ENCODE results near the gene AFAP1. TPM values are rescaled to one million over a fixed set of nuclear protein-coding genes. Genes with fewer than 3 reads are reported as not detected.
"Not testable (repeated sequence)": the region's sequence is repeated elsewhere in the genome, so short reads cannot be mapped to it uniquely, and the experiment has no call there.

Gene AFAP1
- total RNA-seq, 1 donor from 2014 or later, result 31.9 TPM

DNA sequence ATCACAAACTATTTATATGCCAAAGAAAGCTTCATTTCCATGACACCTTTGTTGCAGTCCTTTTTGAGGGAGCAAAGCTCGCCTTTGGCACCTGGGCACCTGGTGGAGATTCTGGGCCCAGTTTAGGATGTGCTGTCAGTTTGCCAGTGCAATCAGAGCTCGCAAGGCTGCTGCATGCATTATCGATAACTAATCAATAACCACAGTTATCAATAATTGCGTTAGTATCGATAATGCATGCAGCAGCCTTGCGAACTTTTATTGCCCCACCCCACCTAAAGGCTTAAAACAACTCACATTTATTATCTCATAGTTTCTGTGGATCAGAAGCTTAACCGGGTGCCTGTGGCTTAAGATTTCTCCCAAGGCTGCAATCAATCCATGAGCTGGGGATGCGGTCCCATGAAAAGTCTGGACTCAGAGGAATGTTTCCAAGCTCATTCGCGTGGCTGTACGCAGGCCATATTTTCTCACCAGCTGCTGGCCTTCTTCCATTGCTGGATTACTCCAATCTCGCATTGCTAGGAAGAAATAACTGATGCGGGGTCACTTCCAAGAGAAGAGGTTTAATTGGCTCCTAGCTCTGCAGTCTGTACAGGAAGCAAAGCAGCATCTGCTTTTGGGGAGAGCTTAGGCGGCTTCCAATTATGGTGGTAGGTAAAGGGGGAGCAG lies 6.2 kb upstream of the AFAP1 start:
- DNase-seq (ENCODE audit: low spot score, unreplicated experiment), result no peak
- peaks cover 27% of the 10 kb centered on the region for H3K4me1 Mint-ChIP-seq (ENCODE audit: low read depth)
- no peaks in the 10 kb centered on the region for H3K36me3 Mint-ChIP-seq (ENCODE audit: insufficient read depth)
- no peaks in the 10 kb centered on the region for H3K9me3 Mint-ChIP-seq (ENCODE audit: low read depth)
- H3K27me3 Mint-ChIP-seq, result peaks cover 14% of the 10 kb centered on the region
- TF ChIP-seq, protein P1, sequence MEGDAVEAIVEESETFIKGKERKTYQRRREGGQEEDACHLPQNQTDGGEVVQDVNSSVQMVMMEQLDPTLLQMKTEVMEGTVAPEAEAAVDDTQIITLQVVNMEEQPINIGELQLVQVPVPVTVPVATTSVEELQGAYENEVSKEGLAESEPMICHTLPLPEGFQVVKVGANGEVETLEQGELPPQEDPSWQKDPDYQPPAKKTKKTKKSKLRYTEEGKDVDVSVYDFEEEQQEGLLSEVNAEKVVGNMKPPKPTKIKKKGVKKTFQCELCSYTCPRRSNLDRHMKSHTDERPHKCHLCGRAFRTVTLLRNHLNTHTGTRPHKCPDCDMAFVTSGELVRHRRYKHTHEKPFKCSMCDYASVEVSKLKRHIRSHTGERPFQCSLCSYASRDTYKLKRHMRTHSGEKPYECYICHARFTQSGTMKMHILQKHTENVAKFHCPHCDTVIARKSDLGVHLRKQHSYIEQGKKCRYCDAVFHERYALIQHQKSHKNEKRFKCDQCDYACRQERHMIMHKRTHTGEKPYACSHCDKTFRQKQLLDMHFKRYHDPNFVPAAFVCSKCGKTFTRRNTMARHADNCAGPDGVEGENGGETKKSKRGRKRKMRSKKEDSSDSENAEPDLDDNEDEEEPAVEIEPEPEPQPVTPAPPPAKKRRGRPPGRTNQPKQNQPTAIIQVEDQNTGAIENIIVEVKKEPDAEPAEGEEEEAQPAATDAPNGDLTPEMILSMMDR (IDR thresholded peaks at IDR 0.05; ENCODE audit: unreplicated experiment), result no peak
- no peak overlapping the region for H3K27ac Mint-ChIP-seq
- H3K4me3 Mint-ChIP-seq (ENCODE audit: low read depth), result no peak overlapping the region

DNA sequence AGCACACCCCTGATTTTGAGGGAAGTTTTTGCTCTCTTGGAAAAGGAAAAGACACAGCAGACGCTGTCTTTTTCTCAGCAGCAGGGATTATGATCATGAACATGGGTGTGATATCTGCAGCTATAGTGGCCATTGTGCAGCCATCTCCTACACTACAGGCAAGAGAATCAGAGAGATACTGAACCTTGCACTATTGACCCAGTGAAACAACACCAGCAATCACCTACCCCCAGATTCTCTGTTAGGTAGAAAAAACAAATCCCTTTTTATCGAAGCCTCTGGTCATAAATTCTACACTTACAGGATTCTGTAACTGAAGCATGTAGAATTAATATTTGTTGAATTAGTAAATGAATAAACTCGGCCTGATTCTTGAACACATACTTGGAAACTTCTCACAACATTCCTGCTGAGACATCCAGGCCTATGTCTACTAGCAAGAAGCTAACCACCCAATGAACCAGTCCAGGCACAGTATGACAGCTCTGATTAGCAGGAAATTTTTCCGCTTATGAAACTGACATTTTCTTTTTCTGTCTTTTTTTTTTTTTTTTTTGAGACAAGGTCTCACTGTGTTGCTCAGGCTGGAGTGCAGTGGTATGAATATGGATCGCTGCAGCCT lies 5.0 kb upstream of the AFAP1 start:
- H3K27me3 Mint-ChIP-seq, result peaks cover 11% of the 10 kb centered on the region
- no peak overlapping the region for H3K4me3 Mint-ChIP-seq (ENCODE audit: low read depth)
- TF ChIP-seq, protein P1 (IDR thresholded peaks at IDR 0.05; ENCODE audit: unreplicated experiment), result no peak
- peak overlapping the region; percentile 84 for H3K27ac Mint-ChIP-seq
- H3K36me3 Mint-ChIP-seq (ENCODE audit: insufficient read depth), result no peaks in the 10 kb centered on the region
- H3K4me1 Mint-ChIP-seq (ENCODE audit: low read depth), result peaks cover 28% of the 10 kb centered on the region
- no peaks in the 10 kb centered on the region for H3K9me3 Mint-ChIP-seq (ENCODE audit: low read depth)
- no peak for DNase-seq (ENCODE audit: low spot score, unreplicated experiment)

DNA sequence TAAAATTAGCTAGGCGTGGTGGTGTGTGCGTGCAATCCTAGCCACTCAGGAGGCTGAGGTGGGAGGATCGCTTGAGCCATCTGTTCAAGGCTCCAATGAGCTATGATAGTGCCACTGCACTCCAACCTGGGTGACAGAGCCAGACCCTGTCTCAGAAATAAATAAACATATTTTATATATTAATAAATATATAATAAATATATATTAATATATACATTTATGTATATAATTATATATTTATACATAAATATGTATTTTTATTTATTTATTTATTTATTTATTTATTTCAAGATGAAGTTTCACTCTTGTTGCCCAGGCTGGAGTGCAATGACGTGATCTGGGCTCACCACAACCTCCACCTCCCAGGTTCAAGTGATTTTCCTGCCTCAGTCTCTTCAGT lies 4.0 kb upstream of the AFAP1 start:
- not testable (repeated sequence) for H3K36me3 Mint-ChIP-seq (ENCODE audit: insufficient read depth); H3K27ac Mint-ChIP-seq; H3K4me3 Mint-ChIP-seq (ENCODE audit: low read depth); H3K9me3 Mint-ChIP-seq (ENCODE audit: low read depth); DNase-seq (ENCODE audit: low spot score, unreplicated experiment); H3K27me3 Mint-ChIP-seq
- H3K4me1 Mint-ChIP-seq (ENCODE audit: low read depth), result peaks cover 23% of the 10 kb centered on the region

DNA sequence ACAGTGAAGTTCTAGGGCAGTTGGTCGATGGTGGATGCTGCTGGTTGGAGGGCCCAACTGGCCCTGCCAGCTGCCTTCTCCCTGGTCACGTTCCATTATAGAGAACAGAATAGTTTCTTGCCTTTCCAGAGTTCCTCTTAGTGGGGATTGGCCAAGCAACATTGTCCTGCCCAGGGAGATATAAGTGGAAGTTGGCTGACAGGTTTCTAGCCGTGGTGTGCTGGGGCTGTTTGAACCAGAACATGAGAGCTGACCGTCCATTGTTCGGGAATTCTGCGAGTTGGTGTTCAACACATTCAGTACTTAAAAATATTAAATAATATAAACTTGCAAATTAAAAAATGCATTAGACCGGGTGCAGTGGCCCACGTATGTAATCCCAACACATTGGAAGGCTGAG lies 3.5 kb upstream of the AFAP1 start:
- H3K4me3 Mint-ChIP-seq (ENCODE audit: low read depth), result no peak overlapping the region
- peak overlapping the region; percentile 64 for H3K27ac Mint-ChIP-seq
- no peaks in the 10 kb centered on the region for H3K27me3 Mint-ChIP-seq
- DNase-seq (ENCODE audit: low spot score, unreplicated experiment), result no peak
- no peaks in the 10 kb centered on the region for H3K9me3 Mint-ChIP-seq (ENCODE audit: low read depth)
- TF ChIP-seq, protein P1 (IDR thresholded peaks at IDR 0.05; ENCODE audit: unreplicated experiment), result no peak
- H3K4me1 Mint-ChIP-seq (ENCODE audit: low read depth), result peaks cover 26% of the 10 kb centered on the region
- no peaks in the 10 kb centered on the region for H3K36me3 Mint-ChIP-seq (ENCODE audit: insufficient read depth)

DNA sequence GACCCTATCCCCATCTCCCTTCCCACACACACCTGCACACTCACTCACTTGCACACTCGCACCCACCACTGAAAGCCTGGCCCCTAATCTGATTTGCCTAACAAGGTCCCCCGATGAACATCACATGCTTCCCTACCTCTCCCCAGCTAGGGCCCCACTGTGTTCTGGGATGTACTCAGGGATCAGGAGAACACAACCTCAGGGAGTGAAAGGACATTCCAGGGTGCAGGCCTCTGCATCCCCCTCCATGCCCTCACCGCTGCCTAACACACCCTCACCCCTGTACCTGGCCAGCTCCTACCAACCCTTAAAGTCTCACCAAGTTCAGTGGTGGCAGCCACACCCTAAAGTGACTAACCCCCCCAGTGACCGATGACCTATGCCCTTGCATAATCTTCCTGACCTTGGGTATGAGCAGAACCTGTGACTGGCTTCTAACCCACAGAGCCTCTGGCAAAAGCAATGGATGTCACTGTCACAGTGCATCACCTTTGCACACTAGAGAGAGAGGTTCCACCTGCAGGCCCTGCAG lies 2.4 kb upstream of the AFAP1 start:
- Mint-ChIP-seq H3K4me1 (ENCODE audit: low read depth) (peaks cover 34% of the 10 kb centered on the region), H3K27ac (no peak overlapping the region), H3K36me3 (ENCODE audit: insufficient read depth) (no peaks in the 10 kb centered on the region), H3K4me3 (ENCODE audit: low read depth) (no peak overlapping the region), H3K9me3 (ENCODE audit: low read depth) (no peaks in the 10 kb centered on the region), H3K27me3 (no peaks in the 10 kb centered on the region)
- DNase-seq (ENCODE audit: low spot score, unreplicated experiment), result no peak
- TF ChIP-seq, protein P1 (IDR thresholded peaks at IDR 0.05; ENCODE audit: unreplicated experiment), result no peak
